GM23338 (cell line): Measurements from ENCODE around the gene SLC37A4. TPM values are rescaled to one million over a fixed set of nuclear protein-coding genes. Genes with fewer than 3 reads are reported as not detected.

Source experiments
- ATAC-seq: fragments of 200-7000 bp; cut with Tn5 transposase; 3 replicates; pipeline ENCODE4 v1.9.1; 2020
- DNase-seq: peaks from one replicate; pipeline ENCODE4 v3.0.0-alpha.2; 2015; ENCODE audit warnings: low spot score
- H2AFZ ChIP-seq: fragments of 200-600 bp; sonication (generic); 2 replicates; pipeline ENCODE4 v1.8.0; 2016; ENCODE audit warnings: antibody characterized with exemption, mild to moderate bottlenecking, moderate library complexity
- H3F3A ChIP-seq: fragments of 200-600 bp; sonication (generic); replicated peaks from 2 replicates; pipeline ENCODE4 v1.8.0; 2017; ENCODE audit warnings: antibody characterized with exemption, mixed run types, low read depth
- H3K27ac ChIP-seq: fragments of 200-600 bp; sonication (generic); 2 replicates; pipeline ENCODE4 v1.6.1; 2016; ENCODE audit warnings: low read depth
- H3K27me3 ChIP-seq: fragments of 200-600 bp; sonication (generic); 2 replicates; pipeline ENCODE4 v1.8.0; 2016; ENCODE audit warnings: mild to moderate bottlenecking, mixed run types, moderate library complexity; ENCODE audit not compliant: insufficient read depth
- H3K36me3 ChIP-seq: fragments of 200-600 bp; sonication (generic); 2 replicates; pipeline ENCODE4 v1.8.0; 2016; ENCODE audit warnings: mild to moderate bottlenecking; ENCODE audit not compliant: insufficient read depth
- H3K4me1 ChIP-seq: fragments of 200-600 bp; sonication (generic); 2 replicates; pipeline ENCODE4 v1.8.0; 2016; ENCODE audit warnings: mild to moderate bottlenecking, moderate library complexity; ENCODE audit not compliant: insufficient read depth
- H3K4me2 ChIP-seq: fragments of 200-600 bp; sonication (generic); 2 replicates; pipeline ENCODE4 v1.7.1; 2017; ENCODE audit warnings: mixed run types
- H3K4me3 ChIP-seq: fragments of 200-600 bp; sonication (generic); 2 replicates; pipeline ENCODE4 v1.6.1; 2016; ENCODE audit warnings: mixed run types
- H3K79me2 ChIP-seq: fragments of 200-600 bp; sonication (generic); replicated peaks from 2 replicates; pipeline ENCODE4 v1.8.0; 2017; ENCODE audit warnings: mild to moderate bottlenecking; ENCODE audit not compliant: insufficient read depth
- H3K9me2 ChIP-seq: fragments of 200-600 bp; sonication (generic); 2 replicates; pipeline ENCODE4 v1.8.0; 2017; ENCODE audit not compliant: insufficient read depth
- H4K20me1 ChIP-seq: fragments of 200-600 bp; sonication (generic); replicated peaks from 2 replicates; pipeline ENCODE4 v1.8.0; 2017; ENCODE audit warnings: mild to moderate bottlenecking; ENCODE audit not compliant: insufficient read depth
- H3K27ac Mint-ChIP-seq: 2 replicates; pipeline ENCODE4 v1.8.0; 2020; ENCODE audit warnings: inconsistent platforms, mild to moderate bottlenecking, moderate library complexity, mixed read lengths
- H3K27me3 Mint-ChIP-seq: 3 replicates; pipeline ENCODE4 v1.8.0; 2022; ENCODE audit warnings: low read depth, mild to moderate bottlenecking, moderate library complexity, mixed read lengths, inconsistent platforms; ENCODE audit not compliant: insufficient read depth, poor library complexity
- H3K36me3 Mint-ChIP-seq: 3 replicates; pipeline ENCODE4 v1.8.0; 2021; ENCODE audit warnings: low read depth, mild to moderate bottlenecking, inconsistent platforms, moderate library complexity, mixed read lengths
- H3K4me1 Mint-ChIP-seq: 3 replicates; pipeline ENCODE4 v1.8.0; 2020; ENCODE audit warnings: mild to moderate bottlenecking, inconsistent platforms, mixed read lengths
- H3K4me3 Mint-ChIP-seq: 3 replicates; pipeline ENCODE4 v1.8.0; 2021; ENCODE audit warnings: moderate library complexity, mild to moderate bottlenecking, inconsistent platforms, mixed read lengths
- H3K9me3 Mint-ChIP-seq: 3 replicates; pipeline ENCODE4 v1.8.0; 2020; ENCODE audit warnings: moderate library complexity, mild to moderate bottlenecking, inconsistent platforms, mixed read lengths
- CREB1 ChIP-seq: fragments of 250-450 bp; sonication (Bioruptor Pico); IDR thresholded peaks from 2 replicates; pipeline ENCODE4 v1.5.0; 2020; ENCODE audit warnings: low read depth, mild to moderate bottlenecking, moderate library complexity
- CTCF ChIP-seq, 2 experiments: fragments of 200-600 bp in 1 of 2; sonication (generic) in 1 of 2; conservative IDR thresholded peaks; 2 replicates each; pipeline versions ENCODE4 v1.5.1 to v1.6.1; 2016 to 2017; ENCODE audit warnings: antibody characterized with exemption in 2 of 2, low read depth in 2 of 2, mild to moderate bottlenecking in 2 of 2, moderate library complexity in 1 of 2
- ETS1 ChIP-seq: IDR thresholded peaks from 2 replicates; pipeline ENCODE4 v1.6.1; 2016; ENCODE audit warnings: antibody characterized with exemption
- EZH2 ChIP-seq: fragments of 200-600 bp; sonication (generic); IDR thresholded peaks from one replicate; pipeline ENCODE4 v1.8.0; 2017; ENCODE audit warnings: antibody characterized with exemption, mild to moderate bottlenecking, low read depth; ENCODE audit not compliant: unreplicated experiment
- EZH2phosphoT487 ChIP-seq: fragments of 200-600 bp; sonication (generic); IDR thresholded peaks from one replicate; pipeline ENCODE4 v1.8.1; 2018; ENCODE audit warnings: antibody characterized with exemption; ENCODE audit not compliant: unreplicated experiment
- JUNB ChIP-seq: IDR thresholded peaks from one replicate; pipeline ENCODE4 v1.6.1; 2016; ENCODE audit warnings: antibody characterized with exemption; ENCODE audit not compliant: unreplicated experiment
- NANOG ChIP-seq: IDR thresholded peaks from 2 replicates; pipeline ENCODE4 v1.6.1; 2016; ENCODE audit warnings: antibody characterized with exemption, borderline replicate concordance
- POLR2AphosphoS5 ChIP-seq: IDR thresholded peaks from 2 replicates; pipeline ENCODE4 v1.6.1; 2016; ENCODE audit warnings: antibody characterized with exemption, low read depth
- STAT1 ChIP-seq: IDR thresholded peaks from one replicate; pipeline ENCODE4 v1.6.1; 2016; ENCODE audit warnings: antibody characterized with exemption; ENCODE audit not compliant: unreplicated experiment
- ZNF114 ChIP-seq: fragments of 250-450 bp; sonication (Bioruptor Pico); IDR thresholded peaks from 2 replicates; pipeline ENCODE4 v1.5.0; 2020; ENCODE audit warnings: mild to moderate bottlenecking, moderate library complexity
- ZNF331 ChIP-seq: fragments of 250-450 bp; sonication (Bioruptor Pico); IDR thresholded peaks from 2 replicates; pipeline ENCODE4 v1.5.0; 2020; ENCODE audit warnings: low read depth, mild to moderate bottlenecking, moderate library complexity
- ZNF462 ChIP-seq: fragments of 250-450 bp; sonication (Bioruptor Pico); IDR thresholded peaks from 2 replicates; pipeline ENCODE4 v1.5.0; 2020; ENCODE audit warnings: mild to moderate bottlenecking, moderate library complexity
- polyA plus RNA-seq: library from polyadenylated mRNA; unstranded; fragments of >200 nt; fragmentation: Nextera tagmentation; extraction: Ambion mirVana; gene quantifications from 2 replicates; pipeline ENCODE4 v1.2.1, GENCODE V29; 2016
- total RNA-seq: library from RNA; depleted of rRNA; stranded (reverse); fragments of >200 nt; shearing (Covaris generic); gene quantifications from 2 replicates; pipeline ENCODE4 v1.2.3, GENCODE V29; 2014

Gene SLC37A4
- total and polyA plus RNA-seq, 2 experiments from 2014 or later: 23.4 to 56.4 TPM

- no peaks in the 10 kb centered on the region for H3K9me2 ChIP-seq
- peaks cover 50% of the 10 kb centered on the region for H3K36me3 ChIP-seq
- H3K79me2 ChIP-seq: peaks cover 54% of the 10 kb centered on the region
- Mint-ChIP-seq H3K4me3 (peak overlapping the region; percentile 99), H3K27me3 (peaks cover 6% of the 10 kb centered on the region), H3K4me1 (peaks cover 6% of the 10 kb centered on the region), H3K9me3 (peaks cover 3% of the 10 kb centered on the region; the same call in 1 of the 3 replicates), H3K36me3 (peaks cover 75% of the 10 kb centered on the region), H3K27ac (peak overlapping the region; percentile 62; the same call in 1 of the 2 replicates)
- no peak for DNase-seq
- no peak for ATAC-seq
- peaks cover 28% of the 10 kb centered on the region for H4K20me1 ChIP-seq
- peaks cover 21% of the 10 kb centered on the region; the same call in 1 of the 2 replicates for H3K4me1 ChIP-seq
- TF ChIP-seq CREB1 (CRISPR knock-in tag) (no peak), ZNF331 (no peak), NANOG (no peak), STAT1 (no peak), ZNF114 (no peak), CTCF (conservative IDR thresholded peaks at IDR 0.05; ENCODE audit: low read depth in 2 of 2) (no peak), POLR2AphosphoS5 (no peak; the same call in 1 of the 2 replicates), JUNB (no peak), ETS1 (no peak), EZH2 (no peak), ZNF462 (CRISPR knock-in tag) (no peak), EZH2phosphoT487 (no peak)
- H3F3A ChIP-seq: peaks cover 60% of the 10 kb centered on the region
- no peak overlapping the region for H2AFZ ChIP-seq
- H3K27ac ChIP-seq: peak overlapping the region; percentile 87
- peak overlapping the region; percentile 100 for H3K4me2 ChIP-seq
- no peaks in the 10 kb centered on the region for H3K27me3 ChIP-seq
- H3K4me3 ChIP-seq: peak overlapping the region; percentile 88
These were observed 14.3 kb downstream of the SLC37A4 start for GRCh38 chr11:119016216-119017009.
